Ishikawa (cell line): Measurements from ENCODE around the gene MED13L.

ENCODE experiments used
- CEBPB ChIP-seq: IDR thresholded peaks from 2 replicates; pipeline ENCODE4 v1.6.1; 2012
- CREB1 ChIP-seq: IDR thresholded peaks from 2 replicates; pipeline ENCODE4 v1.6.1; 2012; ENCODE audit warnings: low read depth
- EGR1 ChIP-seq: IDR thresholded peaks from 2 replicates; pipeline ENCODE4 v1.6.1; 2012
- EP300 ChIP-seq: IDR thresholded peaks from 2 replicates; pipeline ENCODE4 v1.6.1; 2012; ENCODE audit warnings: borderline replicate concordance
- FOXM1 ChIP-seq: IDR thresholded peaks from 2 replicates; pipeline ENCODE4 v1.6.1; 2012; ENCODE audit warnings: low read depth, borderline replicate concordance
- MAX ChIP-seq: IDR thresholded peaks from 2 replicates; pipeline ENCODE4 v1.6.1; 2012
- NFIC ChIP-seq: IDR thresholded peaks from 2 replicates; pipeline ENCODE4 v1.6.1; 2012
- RAD21 ChIP-seq: IDR thresholded peaks from 2 replicates; pipeline ENCODE4 v1.6.1; 2012; ENCODE audit warnings: low read depth
- REST ChIP-seq: IDR thresholded peaks from 2 replicates; pipeline ENCODE4 v1.6.1; 2012; ENCODE audit warnings: low read depth, mild to moderate bottlenecking
- TAF1 ChIP-seq: IDR thresholded peaks from 2 replicates; pipeline ENCODE4 v1.6.1; 2012; ENCODE audit warnings: low read depth, mild to moderate bottlenecking
- TCF12 ChIP-seq: IDR thresholded peaks from 2 replicates; pipeline ENCODE4 v1.6.1; 2012; ENCODE audit warnings: low read depth
- TEAD4 ChIP-seq: IDR thresholded peaks from 2 replicates; pipeline ENCODE4 v1.6.1; 2012
- USF1 ChIP-seq: IDR thresholded peaks from 2 replicates; pipeline ENCODE4 v1.6.1; 2012
- YY1 ChIP-seq: IDR thresholded peaks from 2 replicates; pipeline ENCODE4 v1.6.1; 2012; ENCODE audit warnings: low read depth
- ZBTB7A ChIP-seq: IDR thresholded peaks from 2 replicates; pipeline ENCODE4 v1.6.1; 2012; ENCODE audit warnings: low read depth

The MED13L gene

GRCh38 chr12:116068371-116068770 lies 209.1 kb downstream of the MED13L start:
- TF ChIP-seq REST, result no peak
- no peak for TF ChIP-seq CREB1
- no peak for TF ChIP-seq NFIC
- no peak for TF ChIP-seq USF1
- TF ChIP-seq ZBTB7A, result no peak

- no peak for TF ChIP-seq REST
- no peak for TF ChIP-seq NFIC
- TF ChIP-seq FOXM1, result no peak
- no peak for TF ChIP-seq CREB1
- TF ChIP-seq RAD21, result no peak
- TF ChIP-seq EP300, result no peak
- TF ChIP-seq MAX, result no peak
- no peak for TF ChIP-seq TEAD4
- no peak for TF ChIP-seq EGR1
- no peak for TF ChIP-seq TAF1
- no peak for TF ChIP-seq ZBTB7A
- TF ChIP-seq CEBPB, result no peak
Measured at GRCh38 chr12:116067892-116068291, 209.6 kb downstream of the MED13L start.

- no peak for TF ChIP-seq YY1
- no peak for TF ChIP-seq EGR1
- no peak for TF ChIP-seq REST
- no peak for TF ChIP-seq TAF1
- no peak for TF ChIP-seq TCF12
- peak; percentile 63 for TF ChIP-seq RAD21
- TF ChIP-seq USF1, result peak; percentile 48; the same call in 1 of the 2 replicates
Measured at GRCh38 chr12:116066381-116067230, 210.9 kb downstream of the MED13L start.

GRCh38 chr12:116065606-116066005 lies 211.9 kb downstream of the MED13L start:
- no peak for TF ChIP-seq TCF12
- TF ChIP-seq CEBPB, result no peak
- no peak for TF ChIP-seq CREB1
- TF ChIP-seq MAX, result no peak
- TF ChIP-seq ZBTB7A, result no peak
- no peak for TF ChIP-seq TEAD4
- TF ChIP-seq RAD21, result no peak
- no peak for TF ChIP-seq EGR1
- no peak for TF ChIP-seq NFIC
- TF ChIP-seq USF1, result no peak
- TF ChIP-seq TAF1, result no peak
- TF ChIP-seq EP300, result no peak
- no peak for TF ChIP-seq FOXM1
- TF ChIP-seq YY1, result no peak
- no peak for TF ChIP-seq REST
